CD8-positive, alpha-beta memory T cell (primary cell): Measurements from ENCODE around the gene NCF2. TPM values are rescaled to one million over a fixed set of nuclear protein-coding genes. Genes with fewer than 3 reads are reported as not detected.
A peak's percentile ranks its signal among the peaks of the same experiment; 100 is the strongest.
"Not testable (repeated sequence)": the region's sequence is repeated elsewhere in the genome, so short reads cannot be mapped to it uniquely, and the experiment has no call there.

Experiments
- CTCF ChIA-PET: fragments of 350-600 bp; sonication (Branson Sonifier 250); formaldehyde crosslinking; loops from one replicate; lab custom pipeline; 2021; ENCODE audit warnings: antibody characterized with exemption; lab: Charles Lee
- POLR2A ChIA-PET: fragments of 350-600 bp; sonication (Branson Sonifier 250); formaldehyde crosslinking; loops from one replicate; lab custom pipeline; 2021; ENCODE audit warnings: antibody characterized with exemption; lab: Charles Lee
- DNase-seq, 5 donors: peaks; one replicate each; pipeline versions ENCODE4 v3.0.0 to v3.0.0-alpha.2; 2020 to 2022; ENCODE audit warnings: mixed read lengths in 1 of 5
- H3K27ac ChIP-seq: one replicate; pipeline ENCODE4 v1.7.0; 2013; ENCODE audit warnings: low read depth, mild to moderate bottlenecking, low read length, moderate library complexity
- H3K27me3 ChIP-seq: 2 replicates; pipeline ENCODE4 v1.7.0; 2013; ENCODE audit warnings: low read length, mild to moderate bottlenecking; ENCODE audit not compliant: insufficient read depth, poor library complexity, severe bottlenecking
- H3K36me3 ChIP-seq: 2 replicates; pipeline ENCODE4 v1.7.0; 2013; ENCODE audit warnings: mild to moderate bottlenecking, low read length, moderate library complexity; ENCODE audit not compliant: insufficient read depth
- H3K4me1 ChIP-seq: 2 replicates; pipeline ENCODE4 v1.7.0; 2013; ENCODE audit warnings: mild to moderate bottlenecking, low read length, moderate library complexity; ENCODE audit not compliant: insufficient read depth
- H3K4me3 ChIP-seq: 2 replicates; pipeline ENCODE4 v1.7.0; 2013; ENCODE audit warnings: mild to moderate bottlenecking, low read length
- H3K9me3 ChIP-seq: 2 replicates; pipeline ENCODE4 v1.7.0; 2013; ENCODE audit warnings: mild to moderate bottlenecking, low read length
- H3K27ac Mint-ChIP-seq, 8 donors: one replicate each; pipeline ENCODE4 v1.8.0; 2020 to 2021; ENCODE audit warnings: mixed read lengths in 8 of 8, mild to moderate bottlenecking in 6 of 8, inconsistent platforms in 3 of 8, moderate library complexity in 3 of 8
- H3K27me3 Mint-ChIP-seq, 2 donors: one replicate each; pipeline ENCODE4 v1.8.0; 2020 to 2021; ENCODE audit warnings: mixed read lengths in 2 of 2, mild to moderate bottlenecking in 1 of 2, moderate library complexity in 1 of 2
- H3K36me3 Mint-ChIP-seq, 3 donors: one replicate each; pipeline ENCODE4 v1.8.0; 2020 to 2021; ENCODE audit warnings: mixed read lengths in 3 of 3, inconsistent platforms in 1 of 3, mild to moderate bottlenecking in 1 of 3
- H3K4me1 Mint-ChIP-seq, 3 donors: one replicate each; pipeline ENCODE4 v1.8.0; 2020 to 2021; ENCODE audit warnings: mixed read lengths in 3 of 3, inconsistent platforms in 1 of 3, mild to moderate bottlenecking in 1 of 3
- H3K4me3 Mint-ChIP-seq, 7 donors: one replicate each; pipeline ENCODE4 v1.8.0; 2020 to 2021; ENCODE audit warnings: mixed read lengths in 7 of 7, mild to moderate bottlenecking in 6 of 7, moderate library complexity in 4 of 7, inconsistent platforms in 2 of 7
- H3K9me3 Mint-ChIP-seq, 5 donors: one replicate each; pipeline ENCODE4 v1.8.0; 2020 to 2022; ENCODE audit warnings: mixed read lengths in 5 of 5, mild to moderate bottlenecking in 3 of 5, moderate library complexity in 2 of 5, inconsistent platforms in 1 of 5
- polyA plus RNA-seq: library from polyadenylated mRNA; unstranded; fragments of 300-500 nt; fragmentation: Illumina TruSeq; gene quantifications from one replicate; pipeline ENCODE4 v1.2.3, GENCODE V29; 2021
- total RNA-seq, 2 experiments: library from RNA; stranded (reverse); gene quantifications; one replicate each; pipeline ENCODE4 v1.2.3, GENCODE V29; 2021

The NCF2 gene
- total and polyA plus RNA-seq, 3 experiments from 2014 or later = 0.30 to 4.6 (median 3.6) TPM

DNA sequence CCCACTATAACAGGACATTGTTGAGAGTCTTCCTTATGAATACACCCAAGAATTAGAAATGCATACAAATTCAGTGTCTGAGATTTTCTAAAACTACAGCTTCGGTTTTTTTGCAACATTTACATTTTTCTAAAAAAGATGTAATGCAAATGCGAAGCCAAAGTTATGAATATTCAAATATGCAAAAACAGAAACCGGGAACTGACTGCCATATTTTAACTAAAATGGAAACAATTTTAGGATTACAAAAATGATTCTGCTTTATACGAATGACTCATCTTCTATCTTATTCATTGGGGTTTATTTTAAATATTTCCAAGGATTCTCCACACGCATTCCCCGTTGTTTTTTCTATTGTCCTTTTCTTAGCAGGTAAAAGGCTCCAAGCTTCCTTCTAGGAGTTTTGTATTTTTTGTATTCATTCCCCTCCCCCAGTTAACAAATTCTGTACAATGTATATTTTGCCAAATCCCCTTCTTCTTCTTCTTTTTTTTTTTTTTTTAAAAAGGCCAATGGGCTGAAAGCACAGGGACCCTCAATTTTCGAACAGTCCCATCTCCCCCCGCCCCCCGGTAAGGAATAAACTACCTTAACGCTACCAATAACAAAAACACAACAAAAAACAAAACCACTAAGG, 44.3 kb upstream of the NCF2 start:
- H3K9me3 Mint-ChIP-seq = no peaks in the 10 kb centered on the region
- Histone ChIP-seq H3K9me3 (no peaks in the 10 kb centered on the region), H3K27me3 (no peaks in the 10 kb centered on the region), H3K36me3 (peaks cover 12% of the 10 kb centered on the region), H3K27ac (peak overlapping the region; percentile 71), H3K4me3 (peak overlapping the region; percentile 84), H3K4me1 (peaks cover 39% of the 10 kb centered on the region)
- H3K27me3 Mint-ChIP-seq = peaks cover 0 to 2% of the 10 kb centered on the region in 2 donors
- peaks cover 51 to 68% (median 68%) of the 10 kb centered on the region in 3 donors for H3K4me1 Mint-ChIP-seq
- peaks cover 0 to 41% (median 10%) of the 10 kb centered on the region in 3 donors for H3K36me3 Mint-ChIP-seq
- peak overlapping the region; percentile 100 for H3K4me3 Mint-ChIP-seq
- POLR2A ChIA-PET = interaction anchor here (0.6 to 0.9 kb wide), 3 partner anchors 322 to 1672 kb away, joined by 3 to 4 read pairs (median 4); no protein-coding TSS in a partner anchor
- peak in 1 of 5 donors; percentile 19 for DNase-seq
- H3K27ac Mint-ChIP-seq = peak overlapping the region; percentile 55 to 94 (median 84)
- CTCF ChIA-PET = interaction anchor here (0.6 to 2.5 kb wide), 8 partner anchors 9 to 281 kb away, joined by 3 to 10 read pairs (median 3); partner anchors contain the start of gene APOBEC4

DNA sequence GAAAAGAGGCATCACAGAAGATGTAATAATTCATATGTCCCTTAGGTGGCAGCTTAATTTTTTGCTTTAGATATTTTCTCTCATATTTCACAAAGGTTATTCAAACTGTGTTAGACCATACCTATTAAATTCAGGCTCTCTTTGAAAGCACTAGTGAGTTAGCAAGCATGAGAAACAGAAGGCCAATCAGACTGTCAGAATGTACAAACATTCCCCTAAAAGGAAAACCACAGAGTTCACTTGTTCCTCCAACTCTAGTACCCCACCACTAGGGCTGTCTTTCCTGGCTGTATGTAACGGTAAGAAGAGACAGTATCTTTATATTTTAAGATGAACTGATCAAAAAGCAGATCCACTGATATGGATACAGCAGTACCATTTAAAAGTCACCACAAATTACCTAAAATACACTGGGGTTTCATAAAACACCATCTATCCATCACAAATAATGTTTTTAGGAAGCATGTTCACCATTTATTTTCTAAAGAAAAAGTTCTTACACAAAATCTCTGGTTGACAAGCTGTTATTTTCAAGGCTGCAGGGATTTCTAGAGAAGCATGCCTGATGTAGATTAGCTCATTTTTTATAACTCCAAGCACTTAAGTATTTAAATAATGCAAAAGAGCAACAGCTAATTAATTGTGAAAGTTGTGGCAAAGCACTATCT, 43.6 kb upstream of the NCF2 start:
- no peaks in the 10 kb centered on the region for H3K9me3 Mint-ChIP-seq
- DNase-seq = peak in 4 of 5 donors; percentile 3 to 70 (median 46)

DNA sequence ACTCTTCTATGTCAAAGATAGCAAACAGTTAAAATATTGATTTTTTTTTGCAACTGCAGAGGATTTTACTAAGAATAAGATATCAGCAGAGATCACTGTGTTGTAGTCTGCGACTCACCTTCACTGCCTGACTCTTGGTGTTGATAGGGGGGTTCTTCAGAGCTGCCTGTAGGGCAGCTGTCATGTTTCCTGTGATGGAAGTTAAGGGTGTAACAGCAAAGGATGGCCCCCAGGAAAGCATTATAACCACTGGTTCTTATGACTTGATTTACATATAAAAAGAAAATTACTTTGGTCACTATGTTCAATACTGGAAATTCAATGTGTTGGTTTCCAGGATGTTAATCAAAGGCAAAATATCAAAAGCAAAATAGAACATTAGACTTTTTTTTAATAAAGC, 42.7 kb upstream of the NCF2 start:
- peaks cover 0 to 2% of the 10 kb centered on the region in 2 donors for H3K27me3 Mint-ChIP-seq
- Histone ChIP-seq H3K4me1 (peaks cover 45% of the 10 kb centered on the region), H3K36me3 (peaks cover 25% of the 10 kb centered on the region), H3K27ac (peak overlapping the region; percentile 29), H3K27me3 (no peaks in the 10 kb centered on the region), H3K4me3 (peak overlapping the region; percentile 84), H3K9me3 (no peaks in the 10 kb centered on the region)
- no peaks in the 10 kb centered on the region for H3K9me3 Mint-ChIP-seq
- peak in 1 of 5 donors; percentile 15 for DNase-seq
- ChIA-PET POLR2A (no interaction called here), CTCF (interaction anchor here (0.6 to 1.5 kb wide), 5 partner anchors 19 to 1540 kb away, joined by 3 to 5 read pairs (median 3); partner anchors contain the start of gene SMG7)
- H3K36me3 Mint-ChIP-seq = peaks cover 0 to 56% (median 20%) of the 10 kb centered on the region in 3 donors
- H3K4me1 Mint-ChIP-seq = peaks cover 62 to 83% (median 83%) of the 10 kb centered on the region in 3 donors
- H3K27ac Mint-ChIP-seq = peak overlapping the region in 6 of 8 donors; percentile 9 to 92 (median 72)
- peak overlapping the region; percentile 100 for H3K4me3 Mint-ChIP-seq

More for the DNA sequence above, 43.6 kb upstream of the NCF2 start:
- H3K27me3 Mint-ChIP-seq = peaks cover 0 to 2% of the 10 kb centered on the region in 2 donors
- Histone ChIP-seq H3K4me3 (peak overlapping the region; percentile 84), H3K4me1 (peaks cover 43% of the 10 kb centered on the region), H3K27ac (peak overlapping the region; percentile 71), H3K27me3 (no peaks in the 10 kb centered on the region), H3K9me3 (no peaks in the 10 kb centered on the region), H3K36me3 (peaks cover 18% of the 10 kb centered on the region)
- H3K4me1 Mint-ChIP-seq = peaks cover 57 to 75% (median 75%) of the 10 kb centered on the region in 3 donors
- POLR2A ChIA-PET = interaction anchor here (0.7 to 0.9 kb wide), 2 partner anchors 323 to 536 kb away, joined by 4 read pairs; no protein-coding TSS in a partner anchor
- H3K27ac Mint-ChIP-seq = peak overlapping the region; percentile 56 to 94 (median 84)
- CTCF ChIA-PET = interaction anchor here (0.6 to 2.5 kb wide), 8 partner anchors 18 to 1539 kb away, joined by 3 to 10 read pairs (median 3); partner anchors contain the start of genes APOBEC4 and SMG7
- H3K4me3 Mint-ChIP-seq = peak overlapping the region; percentile 100
- peaks cover 0 to 48% (median 14%) of the 10 kb centered on the region in 3 donors for H3K36me3 Mint-ChIP-seq

DNA sequence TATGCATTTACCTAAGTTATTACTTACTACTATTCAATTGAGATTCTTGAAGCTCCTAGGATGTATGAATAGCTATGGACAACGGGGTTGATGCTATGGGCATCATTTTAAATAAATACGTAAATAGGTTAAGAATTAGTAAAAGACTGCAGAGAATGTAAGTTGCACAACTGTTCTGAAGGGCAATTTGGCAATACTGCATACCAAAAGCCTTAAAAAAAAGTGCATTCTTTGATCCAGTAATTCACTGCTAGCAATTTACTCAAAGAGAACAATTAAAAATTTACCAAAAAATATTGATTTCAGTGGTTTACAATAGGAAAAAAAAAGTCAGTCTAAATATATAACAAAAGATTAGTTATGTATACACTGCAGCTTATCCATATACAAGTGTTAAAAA, 41.9 kb upstream of the NCF2 start:
- no peaks in the 10 kb centered on the region for H3K27me3 ChIP-seq
- peaks cover 62 to 85% (median 84%) of the 10 kb centered on the region in 3 donors for H3K4me1 Mint-ChIP-seq
- ChIA-PET CTCF (interaction anchor here (0.7 to 1.5 kb wide), 3 partner anchors 9 to 163 kb away, joined by 3 to 5 read pairs (median 3); no protein-coding TSS in a partner anchor), POLR2A (interaction anchor here (0.6 to 0.7 kb wide), 2 partner anchors 94 to 283 kb away, joined by 3 to 7 read pairs; no protein-coding TSS in a partner anchor)
- no peak overlapping the region for H3K4me3 ChIP-seq
- H3K4me3 Mint-ChIP-seq = peak overlapping the region in 5 of 7 donors; percentile 5 to 100 (median 17)
- peaks cover 0 to 58% (median 20%) of the 10 kb centered on the region in 3 donors for H3K36me3 Mint-ChIP-seq
- peaks cover 50% of the 10 kb centered on the region for H3K4me1 ChIP-seq
- DNase-seq = no peak
- peak overlapping the region in 1 of 8 donors; percentile 9 for H3K27ac Mint-ChIP-seq
- H3K27me3 Mint-ChIP-seq = peaks cover 0 to 2% of the 10 kb centered on the region in 2 donors
- no peaks in the 10 kb centered on the region for H3K9me3 ChIP-seq
- H3K9me3 Mint-ChIP-seq = no peaks in the 10 kb centered on the region
- H3K36me3 ChIP-seq = peaks cover 30% of the 10 kb centered on the region
- H3K27ac ChIP-seq = no peak overlapping the region

DNA sequence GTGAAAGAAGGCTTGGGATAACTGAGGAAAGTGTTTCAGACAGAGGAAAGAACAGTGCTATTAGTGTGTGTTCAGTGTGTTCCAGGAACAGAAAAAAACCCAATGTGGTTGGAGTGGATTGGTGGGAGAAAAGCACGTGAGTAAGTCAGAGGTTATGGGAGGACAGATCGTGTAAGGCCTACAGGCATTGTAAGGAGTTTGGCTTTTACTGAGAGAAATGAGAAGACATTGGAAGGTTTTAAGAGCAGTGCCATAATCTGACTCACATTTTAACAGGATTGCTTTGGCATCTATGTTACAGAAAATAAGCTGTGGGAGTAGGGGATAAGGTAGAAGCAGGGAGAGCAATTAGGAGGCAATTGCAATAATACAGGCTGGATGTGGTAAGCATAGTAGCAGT, 40.5 kb upstream of the NCF2 start:
- Mint-ChIP-seq H3K4me1 (peaks cover 54 to 83% (median 81%) of the 10 kb centered on the region in 3 donors), H3K36me3 (peaks cover 0 to 65% (median 20%) of the 10 kb centered on the region in 3 donors), H3K27me3 (no peaks in the 10 kb centered on the region), H3K27ac (peak overlapping the region; percentile 4 to 80 (median 70)), H3K9me3 (no peaks in the 10 kb centered on the region), H3K4me3 (peak overlapping the region; percentile 3 to 88 (median 71))
- no peak for DNase-seq
- no peak overlapping the region for H3K27ac ChIP-seq
- no peak overlapping the region for H3K4me3 ChIP-seq
- H3K36me3 ChIP-seq = peaks cover 30% of the 10 kb centered on the region
- POLR2A ChIA-PET = interaction anchor here (0.6 kb wide), 1 partner anchor 50 kb away, joined by 5 read pairs; no protein-coding TSS in a partner anchor
- H3K27me3 ChIP-seq = no peaks in the 10 kb centered on the region
- CTCF ChIA-PET = no interaction called here
- peaks cover 44% of the 10 kb centered on the region for H3K4me1 ChIP-seq
- H3K9me3 ChIP-seq = no peaks in the 10 kb centered on the region

GRCh38 chr1:183628537-183628936, 38.3 kb upstream of the NCF2 start:
- Mint-ChIP-seq H3K4me3 (peak overlapping the region in 2 of 7 donors; percentile 18 to 44), H3K27ac (peak overlapping the region; percentile 4 to 91 (median 22))
- H3K4me3 ChIP-seq = no peak overlapping the region

DNA sequence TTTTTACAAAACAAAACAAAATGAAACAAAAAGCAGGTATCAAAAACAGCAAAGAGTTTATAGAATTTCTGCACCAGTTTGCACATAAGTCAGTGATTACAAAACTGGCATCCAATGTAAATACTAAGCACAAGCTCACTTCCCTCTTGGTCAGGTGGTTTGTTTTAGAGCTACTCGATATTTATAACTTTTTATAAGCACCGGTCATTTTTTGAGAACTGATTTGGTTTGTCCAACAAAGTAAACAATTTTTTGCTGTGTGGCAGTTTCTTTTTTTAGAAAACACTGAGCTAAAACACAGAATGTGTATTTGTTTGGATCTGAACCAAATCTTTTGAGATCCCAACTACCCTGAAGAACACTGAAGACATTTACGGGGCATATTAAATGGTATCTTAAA, 36.0 kb upstream of the NCF2 start:
- DNase-seq, H3K27me3 Mint-ChIP-seq, H3K9me3 Mint-ChIP-seq, H3K27ac ChIP-seq, H3K4me3 ChIP-seq, H3K4me3 Mint-ChIP-seq, H3K27me3 ChIP-seq, POLR2A ChIA-PET, H3K9me3 ChIP-seq: not testable (repeated sequence)
- CTCF ChIA-PET = interaction anchor here (1.1 kb wide), 1 partner anchor 18 kb away, joined by 3 read pairs; no protein-coding TSS in a partner anchor
- Mint-ChIP-seq H3K36me3 (peaks cover 0 to 68% (median 23%) of the 10 kb centered on the region in 3 donors), H3K27ac (peak overlapping the region in 4 of 8 donors; percentile 12 to 77 (median 26)), H3K4me1 (peaks cover 26 to 68% (median 54%) of the 10 kb centered on the region in 3 donors)
- H3K4me1 ChIP-seq = peaks cover 25% of the 10 kb centered on the region
- peaks cover 29% of the 10 kb centered on the region for H3K36me3 ChIP-seq

More at GRCh38 chr1:183628537-183628936, 38.3 kb upstream of the NCF2 start:
- Mint-ChIP-seq H3K4me1 (peaks cover 41 to 80% (median 74%) of the 10 kb centered on the region in 3 donors), H3K27me3 (no peaks in the 10 kb centered on the region), H3K9me3 (no peaks in the 10 kb centered on the region), H3K36me3 (peaks cover 0 to 71% (median 25%) of the 10 kb centered on the region in 3 donors)
- Histone ChIP-seq H3K27me3 (no peaks in the 10 kb centered on the region), H3K4me1 (peaks cover 44% of the 10 kb centered on the region), H3K27ac (no peak overlapping the region), H3K36me3 (peaks cover 34% of the 10 kb centered on the region), H3K9me3 (no peaks in the 10 kb centered on the region)
- no peak for DNase-seq
- ChIA-PET POLR2A (no interaction called here), CTCF (interaction anchor here (1.7 kb wide), 1 partner anchor 27 kb away, joined by 4 read pairs; no protein-coding TSS in a partner anchor)
